GM06990 (cell line): Measurements from ENCODE around the gene LHFPL5.

Experiments used
- DNase-seq: peaks from one replicate; pipeline ENCODE4 v3.0.0-alpha.2; 2011; ENCODE audit not compliant: insufficient read length; ENCODE audit errors: extremely low read depth
- H3K27me3 ChIP-seq: replicated peaks from 2 replicates; pipeline ENCODE4 v1.6.0; 2011; ENCODE audit warnings: low read length; ENCODE audit not compliant: control insufficient read depth, insufficient read depth
- H3K36me3 ChIP-seq: 2 replicates; pipeline ENCODE4 v1.5.1; 2011; ENCODE audit warnings: low read length; ENCODE audit not compliant: control insufficient read depth, insufficient read depth
- H3K4me3 ChIP-seq: replicated peaks from 2 replicates; pipeline ENCODE4 v1.5.1; 2011; ENCODE audit warnings: low read depth, mild to moderate bottlenecking, control low read depth, low read length
- CTCF ChIP-seq: IDR thresholded peaks from 2 replicates; pipeline ENCODE4 v1.5.1; 2011; ENCODE audit warnings: low read length, control low read depth, mild to moderate bottlenecking, inconsistent platforms; ENCODE audit not compliant: insufficient read depth, poor library complexity, severe bottlenecking

LHFPL5 gene

GRCh38 chr6:35808688-35809087 lies 3.5 kb downstream of the LHFPL5 start:
- no peak for TF ChIP-seq CTCF
- Histone ChIP-seq H3K36me3 (no peaks in the 10 kb centered on the region), H3K4me3 (no peak overlapping the region), H3K27me3 (no peaks in the 10 kb centered on the region)
- no peak for DNase-seq

- Histone ChIP-seq H3K36me3 (no peaks in the 10 kb centered on the region), H3K27me3 (no peaks in the 10 kb centered on the region), H3K4me3 (no peak overlapping the region)
- no peak for TF ChIP-seq CTCF
- DNase-seq: no peak
Measured at GRCh38 chr6:35809809-35810208, 4.7 kb downstream of the LHFPL5 start.

DNA sequence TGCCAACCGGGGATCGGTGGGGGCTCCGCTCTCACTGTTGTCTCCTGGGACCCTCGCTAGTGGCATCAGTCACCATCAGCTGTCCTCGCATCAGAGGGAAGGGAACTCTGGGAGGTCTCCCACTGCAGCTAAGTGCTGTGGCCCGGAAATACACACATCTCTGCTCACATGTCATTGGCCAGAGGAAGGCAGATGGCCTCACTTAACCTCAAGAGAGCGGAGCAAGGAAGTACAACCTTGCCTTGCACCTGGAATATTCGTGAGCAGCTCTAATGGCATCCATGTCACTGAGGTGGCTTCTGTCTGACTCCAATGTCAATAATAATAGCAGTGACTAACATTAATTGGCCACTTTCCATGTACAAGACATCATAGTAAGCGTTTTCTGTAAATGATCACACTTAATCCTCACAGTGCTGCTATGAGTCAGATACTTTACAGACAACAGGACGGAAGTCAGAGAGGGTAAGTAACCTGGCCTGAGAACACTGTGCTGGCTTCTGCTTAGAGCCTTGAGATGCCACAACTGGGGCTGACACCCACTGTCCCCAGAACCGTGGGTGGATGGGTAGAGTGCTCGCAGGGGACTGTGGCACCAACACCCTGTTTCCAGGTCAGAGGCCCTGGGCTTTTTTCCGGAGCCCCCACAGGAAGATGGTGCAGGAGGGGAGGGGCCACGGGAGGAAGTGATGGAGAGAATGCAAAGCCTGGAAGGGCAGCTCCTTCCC lies 6.0 kb downstream of the LHFPL5 start:
- TF ChIP-seq CTCF: no peak
- Histone ChIP-seq H3K36me3 (no peaks in the 10 kb centered on the region), H3K27me3 (no peaks in the 10 kb centered on the region), H3K4me3 (no peak overlapping the region)
- DNase-seq: no peak

- TF ChIP-seq CTCF: no peak
- Histone ChIP-seq H3K4me3 (no peak overlapping the region), H3K36me3 (no peaks in the 10 kb centered on the region)
Measured at GRCh38 chr6:35811699-35811995, 6.5 kb downstream of the LHFPL5 start.

DNA sequence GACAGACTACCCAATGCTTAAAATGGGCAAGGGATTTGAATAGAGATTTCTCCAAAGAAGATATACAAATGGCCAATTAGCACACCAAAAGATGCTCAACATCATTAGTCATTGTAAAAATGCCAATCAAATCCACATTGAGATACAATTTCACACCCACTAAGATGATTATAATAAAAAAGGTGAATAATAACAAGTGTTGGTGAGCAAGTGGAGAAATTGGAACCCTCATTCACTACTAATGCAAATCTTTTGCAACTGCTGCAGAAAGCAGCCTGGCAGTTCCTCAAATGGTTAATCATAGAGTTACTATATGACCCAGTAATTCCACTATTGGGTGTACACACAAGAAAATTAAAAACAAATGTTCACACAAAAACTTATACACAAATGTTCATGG lies 12.4 kb downstream of the LHFPL5 start:
- DNase-seq: no peak
- no peaks in the 10 kb centered on the region; the same call in 1 of the 2 replicates for H3K27me3 ChIP-seq
- no peak for TF ChIP-seq CTCF

More at GRCh38 chr6:35811699-35811995, 6.5 kb downstream of the LHFPL5 start:
- H3K27me3 ChIP-seq: no peaks in the 10 kb centered on the region
- DNase-seq: no peak

GRCh38 chr6:35823601-35824000 lies 18.4 kb downstream of the LHFPL5 start:
- DNase-seq: no peak
- no peak for TF ChIP-seq CTCF
- H3K4me3 ChIP-seq: no peak overlapping the region
- H3K36me3 ChIP-seq: no peaks in the 10 kb centered on the region
- no peaks in the 10 kb centered on the region; the same call in 1 of the 2 replicates for H3K27me3 ChIP-seq

More for the DNA sequence above, 12.4 kb downstream of the LHFPL5 start:
- Histone ChIP-seq H3K4me3 (no peak overlapping the region), H3K36me3 (no peaks in the 10 kb centered on the region)
